Bronchial epithelial cell (primary cell): ENCODE measurements around the gene ZNF652. TPM values are rescaled to one million over a fixed set of nuclear protein-coding genes. Genes with fewer than 3 reads are reported as not detected.

Experiments used
- DNase-seq: peaks from one replicate; pipeline ENCODE4 v3.0.0-alpha.2; 2010; ENCODE audit warnings: low read depth
- FAIRE-seq: peaks from 2 replicates; lab custom pipeline; 2011; peaks lifted over from hg19 to GRCh38; lab: Jason Lieb, UNC
- H3K27me3 ChIP-seq: 2 replicates; pipeline ENCODE4 v1.5.1; 2011; ENCODE audit warnings: low read length; ENCODE audit not compliant: control insufficient read depth, insufficient read depth
- H3K36me3 ChIP-seq: 2 replicates; pipeline ENCODE4 v1.5.1; 2011; ENCODE audit warnings: low read length; ENCODE audit not compliant: control insufficient read depth, insufficient read depth
- H3K4me3 ChIP-seq: 2 replicates; pipeline ENCODE4 v1.5.1; 2011; ENCODE audit warnings: mild to moderate bottlenecking, low read depth, low read length, control low read depth
- total RNA-seq: library from RNA; depleted of rRNA; stranded (reverse); fragments of >200 nt; gene quantifications from 2 replicates; pipeline ENCODE4 v1.2.1, GENCODE V29; 2014
- TF ChIP-seq, protein P1 (sequence below): IDR thresholded peaks from 2 replicates; pipeline ENCODE4 v1.5.1; 2011; ENCODE audit warnings: mild to moderate bottlenecking, moderate library complexity, low read length, control low read depth, inconsistent platforms; ENCODE audit not compliant: insufficient read depth, severe bottlenecking

The ZNF652 gene
- total RNA-seq, 1 donor from 2014 or later: 5.3 TPM

DNA sequence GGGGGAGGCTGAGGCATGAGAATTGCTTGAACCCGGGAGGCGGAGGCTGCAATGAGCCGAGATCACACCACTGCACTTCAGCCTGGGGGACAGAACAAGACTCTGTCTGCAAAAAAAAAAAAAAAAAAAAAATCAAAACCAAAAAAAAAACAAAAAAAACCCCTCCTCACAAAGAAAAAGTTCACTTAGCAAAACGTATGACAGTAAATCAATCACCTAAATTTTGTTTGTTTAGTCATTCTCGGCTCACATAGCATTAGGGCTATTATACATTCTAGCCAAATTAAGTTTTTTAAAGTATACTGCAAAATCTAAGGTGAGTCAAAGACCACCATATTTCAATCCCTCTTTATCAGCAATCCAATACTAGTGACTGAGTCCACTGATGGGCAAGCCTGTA is 5.7 kb downstream of the ZNF652 start:
- TF ChIP-seq, protein P1, sequence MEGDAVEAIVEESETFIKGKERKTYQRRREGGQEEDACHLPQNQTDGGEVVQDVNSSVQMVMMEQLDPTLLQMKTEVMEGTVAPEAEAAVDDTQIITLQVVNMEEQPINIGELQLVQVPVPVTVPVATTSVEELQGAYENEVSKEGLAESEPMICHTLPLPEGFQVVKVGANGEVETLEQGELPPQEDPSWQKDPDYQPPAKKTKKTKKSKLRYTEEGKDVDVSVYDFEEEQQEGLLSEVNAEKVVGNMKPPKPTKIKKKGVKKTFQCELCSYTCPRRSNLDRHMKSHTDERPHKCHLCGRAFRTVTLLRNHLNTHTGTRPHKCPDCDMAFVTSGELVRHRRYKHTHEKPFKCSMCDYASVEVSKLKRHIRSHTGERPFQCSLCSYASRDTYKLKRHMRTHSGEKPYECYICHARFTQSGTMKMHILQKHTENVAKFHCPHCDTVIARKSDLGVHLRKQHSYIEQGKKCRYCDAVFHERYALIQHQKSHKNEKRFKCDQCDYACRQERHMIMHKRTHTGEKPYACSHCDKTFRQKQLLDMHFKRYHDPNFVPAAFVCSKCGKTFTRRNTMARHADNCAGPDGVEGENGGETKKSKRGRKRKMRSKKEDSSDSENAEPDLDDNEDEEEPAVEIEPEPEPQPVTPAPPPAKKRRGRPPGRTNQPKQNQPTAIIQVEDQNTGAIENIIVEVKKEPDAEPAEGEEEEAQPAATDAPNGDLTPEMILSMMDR: no peak
- Histone ChIP-seq H3K4me3 (no peak overlapping the region), H3K36me3 (no peaks in the 10 kb centered on the region), H3K27me3 (no peaks in the 10 kb centered on the region)
- DNase-seq: no peak
- no peak for FAIRE-seq

DNA sequence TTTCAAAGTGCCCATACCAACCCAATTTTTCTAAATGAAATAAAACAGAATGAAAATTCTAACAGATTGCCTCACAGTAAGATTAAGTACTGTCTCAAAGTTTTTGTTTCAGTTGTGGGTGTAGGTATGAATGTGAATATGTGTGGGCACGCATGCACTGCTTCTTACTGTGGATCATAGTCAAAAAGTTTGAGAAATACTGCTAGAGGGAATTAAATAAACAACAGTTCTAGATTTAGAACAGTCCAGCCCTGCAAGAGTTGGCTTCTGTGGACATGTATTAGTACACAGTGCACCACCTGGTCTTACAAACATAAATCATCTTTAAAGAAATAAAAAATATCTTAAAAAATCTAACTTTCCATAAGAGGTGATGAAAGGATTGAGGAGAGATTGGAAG is 8.4 kb downstream of the ZNF652 start:
- FAIRE-seq: no peak
- TF ChIP-seq, protein P1: no peak

DNA sequence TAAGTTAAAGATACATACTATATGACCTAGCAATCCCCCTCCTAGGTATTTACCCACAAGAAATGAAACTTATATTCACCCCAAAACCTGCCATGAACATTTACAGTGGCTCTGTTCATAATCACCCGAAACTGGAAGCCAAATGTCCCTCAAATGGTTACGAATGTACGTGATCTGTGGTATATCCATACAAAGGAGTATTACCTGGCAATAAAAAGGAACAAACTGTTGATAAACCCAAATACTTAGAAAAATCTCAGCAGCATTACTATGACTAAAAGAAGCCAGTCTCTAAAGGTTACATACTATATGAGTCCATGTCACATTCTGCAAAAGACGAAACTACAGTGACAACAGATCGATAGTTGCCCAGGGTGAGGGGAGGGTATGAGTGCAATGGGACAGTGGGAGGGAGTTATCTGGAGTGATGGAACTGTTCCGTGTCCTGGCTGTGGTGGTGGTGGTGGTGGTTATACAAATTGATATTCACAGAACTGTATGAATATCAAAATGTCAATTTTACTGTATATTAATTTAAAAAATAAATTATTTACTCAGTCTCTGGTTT is 9.4 kb downstream of the ZNF652 start:
- no peak for FAIRE-seq
- TF ChIP-seq, protein P1: no peak
- no peak for DNase-seq
- H3K36me3 ChIP-seq: no peaks in the 10 kb centered on the region
- H3K4me3 ChIP-seq: no peak overlapping the region
- H3K27me3 ChIP-seq: no peaks in the 10 kb centered on the region

More for the DNA sequence above, 8.4 kb downstream of the ZNF652 start:
- DNase-seq: no peak
- Histone ChIP-seq H3K4me3 (no peak overlapping the region), H3K27me3 (no peaks in the 10 kb centered on the region), H3K36me3 (no peaks in the 10 kb centered on the region)

DNA sequence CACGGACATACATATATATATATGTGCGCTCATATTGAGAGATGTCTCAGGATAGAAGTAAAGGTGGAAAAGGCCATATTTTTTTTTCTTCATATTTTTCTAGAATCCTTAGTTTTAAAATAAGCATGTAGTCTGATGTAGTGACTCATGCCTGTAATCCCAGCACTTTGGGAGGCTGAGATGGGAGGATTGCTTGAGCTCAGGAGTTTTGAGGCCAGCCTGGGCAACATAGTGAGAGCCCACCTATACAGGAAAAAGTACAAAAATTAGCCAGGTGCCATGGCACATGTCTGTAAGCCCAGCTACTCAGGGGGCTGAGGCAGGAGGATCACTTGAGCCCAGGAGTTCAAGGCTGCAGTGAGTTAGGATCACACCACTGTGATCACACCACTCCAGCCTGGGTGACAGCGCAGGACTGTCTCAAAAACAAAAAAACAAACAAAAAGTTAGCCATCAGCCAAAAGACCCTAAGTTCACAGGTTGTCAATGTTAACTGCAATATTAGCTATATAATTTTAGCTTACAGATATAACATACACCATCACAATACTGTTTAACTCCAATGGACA is 10.4 kb downstream of the ZNF652 start:
- Histone ChIP-seq H3K27me3 (no peaks in the 10 kb centered on the region), H3K36me3 (no peaks in the 10 kb centered on the region), H3K4me3 (no peak overlapping the region)
- TF ChIP-seq, protein P1: no peak
- DNase-seq: no peak
- no peak for FAIRE-seq

DNA sequence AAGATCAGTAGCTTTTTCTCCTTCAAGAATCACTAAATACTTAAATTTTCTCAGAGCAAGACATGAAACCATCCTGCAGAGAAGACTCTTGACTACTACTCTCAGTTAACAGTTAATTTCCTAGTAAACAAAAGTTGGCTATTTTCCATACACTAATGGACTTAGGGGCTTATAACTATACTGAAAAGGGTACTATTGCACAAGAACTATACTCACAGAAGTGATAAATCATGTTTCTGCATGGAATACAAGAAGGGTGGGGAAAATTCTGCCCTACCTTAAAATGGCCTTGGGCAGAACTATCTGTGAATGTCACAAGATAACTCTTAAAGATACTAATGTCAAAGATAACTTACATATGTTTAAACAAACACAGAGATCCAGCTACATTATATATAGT is 12.5 kb downstream of the ZNF652 start:
- Histone ChIP-seq H3K27me3 (no peaks in the 10 kb centered on the region), H3K4me3 (no peak overlapping the region), H3K36me3 (no peaks in the 10 kb centered on the region)
- no peak for DNase-seq
- no peak for FAIRE-seq
- TF ChIP-seq, protein P1: no peak

DNA sequence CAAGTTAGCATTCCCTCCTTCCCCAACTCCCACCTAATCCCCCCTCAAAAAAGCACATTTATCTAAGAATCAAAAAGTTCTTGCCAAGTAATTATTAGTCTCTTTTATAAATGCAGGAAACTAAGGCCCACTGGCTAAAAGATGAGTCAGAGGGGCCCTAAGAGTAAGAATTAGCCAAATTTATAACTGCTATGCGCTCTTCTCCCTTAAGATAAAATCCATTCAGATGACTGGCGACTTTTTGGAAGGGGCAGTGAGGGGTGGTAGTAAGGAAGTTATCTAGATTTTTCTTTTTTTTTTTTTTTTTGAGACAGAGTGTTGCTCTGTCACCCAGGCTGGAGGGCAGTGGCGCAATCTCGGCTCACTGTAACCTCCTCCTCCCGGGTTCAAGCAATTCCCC is 17.1 kb downstream of the ZNF652 start:
- Histone ChIP-seq H3K4me3 (no peak overlapping the region), H3K36me3 (no peaks in the 10 kb centered on the region), H3K27me3 (no peaks in the 10 kb centered on the region)
- TF ChIP-seq, protein P1: no peak
- FAIRE-seq (no peak), DNase-seq (no peak)
